K562 (cell line): ENCODE data around the gene PPA1. TPM values are rescaled to one million over a fixed set of nuclear protein-coding genes. Genes with fewer than 3 reads are reported as not detected.
A peak's percentile ranks its signal among the peaks of the same experiment; 100 is the strongest.

Source experiments
- ATAC-seq: fragments of 200-7000 bp; cut with Tn5 transposase; 3 replicates; pipeline ENCODE4 v1.9.1; 2020; ENCODE audit warnings: moderate library complexity
- BruUV-seq: library from RNA; stranded (reverse); fragments of 400-500 nt; replicated peaks from 2 replicates; lab custom pipeline; 2021; lab: Mats Ljungman, UMichigan
- CTCF ChIA-PET: fragments of 300-600 bp; formaldehyde crosslinking; extraction: SDS; loops from one replicate; lab custom pipeline; 2021; ENCODE audit warnings: low intra/inter-chr PET ratio; lab: Yijun Ruan, JAX
- POLR2A ChIA-PET: fragments of 300-600, 350-650 bp; sonication (Branson Sonifier 250); formaldehyde crosslinking; extraction: SDS; loops from one replicate; lab custom pipeline; 2021; ENCODE audit warnings: antibody characterized with exemption, inconsistent platforms; lab: Yijun Ruan, JAX
- DNase-seq, 4 experiments: peaks; one replicate each; pipeline versions ENCODE4 v3.0.0 to v3.0.0-alpha.2; 2011 to 2018; ENCODE audit warnings: low spot score in 3 of 4, mixed read lengths in 3 of 4; ENCODE audit errors: extremely low read depth in 1 of 4
- FAIRE-seq: peaks from 2 replicates; lab custom pipeline; 2011; peaks lifted over from hg19 to GRCh38; lab: Jason Lieb, UNC
- H2AFZ ChIP-seq: 2 replicates; pipeline ENCODE4 v1.6.0; 2011; ENCODE audit warnings: low read depth, low read length, control low read depth, inconsistent platforms
- H3K27ac ChIP-seq: fragments of 200-600 bp; 3 replicates; pipeline ENCODE4 v1.8.0; 2011; ENCODE audit warnings: low read depth, mild to moderate bottlenecking, control low read depth, inconsistent platforms, low read length, moderate library complexity, mixed read lengths; ENCODE audit errors: extremely low read depth
- H3K27me3 ChIP-seq, 2 experiments: fragments of 300-600 bp in 1 of 2; 2 replicates in 1 of 2; 3 replicates in 1 of 2; pipeline versions ENCODE4 v1.6.0 to v1.8.0; 2011; ENCODE audit warnings: inconsistent platforms in 2 of 2, low read length in 2 of 2, mild to moderate bottlenecking in 1 of 2, mixed read lengths in 1 of 2, moderate library complexity in 1 of 2; ENCODE audit not compliant: control insufficient read depth in 2 of 2, insufficient read depth in 2 of 2
- H3K36me3 ChIP-seq: fragments of 300-600 bp; 3 replicates; pipeline ENCODE4 v1.8.0; 2011; ENCODE audit warnings: mild to moderate bottlenecking, low read length, inconsistent platforms; ENCODE audit not compliant: control insufficient read depth, insufficient read depth
- H3K4me1 ChIP-seq, 2 experiments: fragments of 200-600 bp in 1 of 2; replicated peaks in 1 of 2; 2 replicates in 1 of 2; 3 replicates in 1 of 2; pipeline versions ENCODE4 v1.5.1 to v1.8.0; 2011; ENCODE audit warnings: inconsistent platforms in 2 of 2, low read length in 2 of 2, mild to moderate bottlenecking in 1 of 2, mixed read lengths in 1 of 2, moderate library complexity in 1 of 2; ENCODE audit not compliant: control insufficient read depth in 2 of 2, insufficient read depth in 2 of 2
- H3K4me2 ChIP-seq: 2 replicates; pipeline ENCODE4 v1.6.1; 2011; ENCODE audit warnings: low read length, control low read depth, inconsistent platforms, mixed read lengths; ENCODE audit not compliant: insufficient read depth
- H3K4me3 ChIP-seq: fragments of 200-600 bp; sonication (generic), shearing (Covaris generic); 2 replicates; pipeline ENCODE4 v1.5.1; 2016; ENCODE audit warnings: control low read depth, inconsistent platforms
- H3K79me2 ChIP-seq: fragments of 200-600 bp; 3 replicates; pipeline ENCODE4 v1.8.0; 2011; ENCODE audit warnings: low read length, inconsistent platforms; ENCODE audit not compliant: control insufficient read depth, insufficient read depth
- H3K9ac ChIP-seq, 2 experiments: 2 replicates each; pipeline versions ENCODE4 v1.6.0 to v1.6.1; 2011; ENCODE audit warnings: low read depth in 2 of 2, low read length in 2 of 2, control low read depth in 1 of 2, inconsistent platforms in 1 of 2, mild to moderate bottlenecking in 1 of 2, mixed read lengths in 1 of 2; ENCODE audit not compliant: insufficient read depth in 1 of 2
- H3K9me1 ChIP-seq: one replicate; pipeline ENCODE4 v1.6.0; 2011; ENCODE audit warnings: inconsistent platforms, mild to moderate bottlenecking, low read length, moderate library complexity; ENCODE audit not compliant: control insufficient read depth, insufficient read depth
- H3K9me3 ChIP-seq: replicated peaks from 2 replicates; pipeline ENCODE4 v1.5.1; 2011; ENCODE audit warnings: low read depth, low read length, inconsistent platforms; ENCODE audit not compliant: control insufficient read depth, insufficient read depth
- H4K20me1 ChIP-seq: replicated peaks from 2 replicates; pipeline ENCODE4 v1.6.1; 2011; ENCODE audit warnings: low read length, inconsistent platforms, mixed read lengths; ENCODE audit not compliant: control insufficient read depth, insufficient read depth
- ID3 ChIP-seq, 2 experiments: fragments of 250-450 bp in 1 of 2; fragments of 450-650 bp in 1 of 2; sonication (Bioruptor Pico) in 1 of 2; IDR thresholded peaks; 2 replicates each; pipeline versions ENCODE4 v1.6.1 to v1.8.0; 2016 to 2021; ENCODE audit warnings: mild to moderate bottlenecking in 2 of 2, moderate library complexity in 2 of 2, missing compliant biosample characterization in 1 of 2, missing genetic modification characterization in 1 of 2
- KDM2B ChIP-seq: fragments of 250-450 bp; sonication (Bioruptor Pico); IDR thresholded peaks from 2 replicates; pipeline ENCODE4 v1.8.0; 2021; ENCODE audit warnings: mild to moderate bottlenecking, moderate library complexity
- MNT ChIP-seq, 2 experiments: fragments of 450-650 bp; conservative IDR thresholded peaks; 2 replicates each; pipeline ENCODE4 v1.6.1; 2017; ENCODE audit warnings: mild to moderate bottlenecking in 2 of 2, moderate library complexity in 2 of 2
- POLR2AphosphoS2 ChIP-seq: IDR thresholded peaks from 2 replicates; pipeline ENCODE4 v1.6.1; 2012; ENCODE audit warnings: low read length, improper control_type of control experiment
- RBM25 ChIP-seq: fragments of 200-400 bp; formaldehyde crosslinking; IDR thresholded peaks from 2 replicates; pipeline ENCODE4 v1.6.1; 2018; ENCODE audit warnings: low read length, low read depth, moderate library complexity; ENCODE audit not compliant: severe bottlenecking
- ZNF512 ChIP-seq: IDR thresholded peaks from 2 replicates; pipeline ENCODE4 v1.6.1; 2016; ENCODE audit warnings: missing genetic modification characterization, missing compliant biosample characterization
- WGBS: fragments of 100-300 bp; shearing (Covaris generic); methylation state at CpG from one replicate; pipeline ENCODE4 v1.1.6; 2016; ENCODE audit warnings: low coverage, mixed read lengths; ENCODE audit not compliant: insufficient coverage; ENCODE audit errors: missing lambda C conversion rate; 5-methylcytosine and 5-hydroxymethylcytosine counted together
- in situ Hi-C: fragments of 300-500 bp; cut with MboI; formaldehyde crosslinking; loops from 4 replicates; pipeline ENCODE4 v1.15.0; 2018; ENCODE audit warnings: inconsistent platforms, mixed read lengths
- intact Hi-C: fragments of 100-400 bp; cut with micrococcal nuclease; formaldehyde crosslinking; loops from 2 replicates; pipeline ENCODE4 v1.14.2; 2022
- polyA plus RNA-seq, 8 experiments: library from polyadenylated mRNA; depleted of rRNA in 4 of 8; stranded (reverse) in 5 of 8; unstranded in 3 of 8; fragments of >200 nt; fragmentation: Nextera tagmentation in 2 of 8; fragmentation: Illumina TruSeq in 1 of 8; extraction: Ambion mirVana in 2 of 8; extraction: Trizol in 1 of 8; gene quantifications; 2 replicates each; pipeline versions ENCODE4 v1.2.1 to v1.2.3, GENCODE V29; 2011 to 2014; ENCODE audit warnings: inconsistent platforms in 1 of 8, missing spikeins in 1 of 8
- total RNA-seq, 7 experiments: library from RNA; depleted of rRNA in 6 of 7; stranded (reverse); fragments of >200 nt in 6 of 7; fragmentation: Illumina TruSeq in 2 of 7; extraction: Trizol in 2 of 7; gene quantifications; 2 replicates each; pipeline versions ENCODE4 v1.2.1 to v1.2.3, GENCODE V29; 2011 to 2021; ENCODE audit warnings: low replicate concordance in 1 of 7

Gene PPA1
- total and polyA plus RNA-seq, 9 of the 15 experiments (the other 6 are each of a cell fraction or from before 2014, with no cell fraction given): 301 to 635 (median 471) TPM

- CTCF ChIA-PET: interaction anchor here (1.8 kb wide), 1 partner anchor 93 kb away, joined by 4 read pairs; no protein-coding TSS in a partner anchor
- Histone ChIP-seq H3K4me1 (peaks cover 0 to 5% of the 10 kb centered on the region in 2 experiments; a peak in 2 of 5 replicates), H3K9ac (0 out of 4 replicates have a peak overlapping the region, but pooled peaks of 1 of the 2 experiments have one; percentile 36), H3K4me3 (no peak overlapping the region), H3K79me2 (no peaks in the 10 kb centered on the region), H4K20me1 (0 out of 2 replicates have a peak, but pooled peaks cover 8% of the 10 kb centered on the region), H2AFZ (no peak overlapping the region; the same call in 1 of the 2 replicates), H3K9me1 (no peaks in the 10 kb centered on the region), H3K36me3 (no peaks in the 10 kb centered on the region), H3K9me3 (no peaks in the 10 kb centered on the region), H3K27ac (no peak overlapping the region), H3K4me2 (no peak overlapping the region), H3K27me3 (peaks cover 14 to 49% of the 10 kb centered on the region in 2 experiments)
- intact Hi-C loops: no loop called here
- WGBS: 22% methylated on average over 17 of the region's 17 CpGs
- ATAC-seq (peak; percentile 18; the same call in 2 of the 3 replicates), DNase-seq (no peak), FAIRE-seq (no peak)
- TF ChIP-seq POLR2AphosphoS2: no peak
- TF ChIP-seq MNT (conservative IDR thresholded peaks at IDR 0.05): 0 out of 4 replicates have a peak, but pooled peaks of 1 of the 2 experiments have one; percentile 21
- TF ChIP-seq KDM2B (CRISPR knock-in tag): no peak
- TF ChIP-seq RBM25: no peak
- no peak for TF ChIP-seq ID3 (CRISPR knock-in tag; IDR thresholded peaks at IDR 0.05)
- 0 out of 2 replicates have a peak, but pooled peaks have one; percentile 37 for TF ChIP-seq ID3 (tag; IDR thresholded peaks at IDR 0.05)
- peak; percentile 90 for TF ChIP-seq ZNF512 (tag)
- in situ Hi-C loops: no loop called here
- no TSS peak for BruUV-seq
- POLR2A ChIA-PET: interaction anchor here (0.5 to 0.6 kb wide), 3 partner anchors 9 to 453 kb away, joined by 3 to 5 read pairs (median 3); no protein-coding TSS in a partner anchor
Measured at GRCh38 chr10:70271996-70272924, 39.0 kb upstream of the PPA1 start.
